ENCODE data around the gene C17orf50.

Gene C17orf50

DNA sequence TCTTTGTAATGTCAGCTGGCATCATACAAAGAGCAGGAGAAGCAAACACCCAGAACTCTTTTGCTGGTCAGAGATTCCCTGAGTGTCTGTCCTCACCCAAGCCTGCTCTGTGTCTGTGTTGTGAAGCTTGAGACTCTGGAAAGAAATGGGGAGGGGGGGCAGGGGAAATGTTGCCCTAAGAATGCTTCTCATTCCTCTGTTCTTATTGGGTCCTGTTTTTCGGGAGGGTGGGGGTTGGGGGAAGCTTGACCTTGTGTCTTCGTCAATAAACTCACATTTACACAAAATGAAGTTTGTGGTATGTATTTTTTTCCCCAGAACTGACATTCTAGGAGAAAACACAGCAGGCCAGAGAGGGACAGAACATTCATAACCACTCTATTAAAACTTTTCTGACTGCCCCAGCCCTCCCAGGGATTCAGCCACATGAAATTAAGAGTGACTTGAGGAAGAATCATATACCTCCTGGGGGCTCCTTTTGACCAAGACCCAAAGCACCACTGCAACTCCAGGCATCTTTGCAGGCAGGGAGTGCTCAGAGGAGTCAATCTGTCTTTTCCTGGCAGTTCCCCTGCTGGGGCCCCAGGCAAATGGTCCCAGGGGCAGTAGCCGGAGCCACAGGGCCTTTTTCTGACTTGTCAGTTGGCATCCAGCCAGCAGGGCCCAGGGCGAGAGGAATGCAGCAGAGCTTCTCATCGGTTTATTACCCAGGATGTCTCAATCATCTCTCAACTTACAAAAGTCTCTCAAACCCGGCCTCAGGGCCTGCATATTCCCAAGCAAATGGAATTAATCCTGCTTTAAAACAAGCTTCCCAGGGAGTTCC, 34.3 kb upstream of the C17orf50 start:
- Histone ChIP-seq H3K36me3 (ENCODE audit: insufficient read depth, low read length) (peaks cover 41% of the 10 kb centered on the region), H3K4me3 (ENCODE audit: low read length) (no peak overlapping the region)

DNA sequence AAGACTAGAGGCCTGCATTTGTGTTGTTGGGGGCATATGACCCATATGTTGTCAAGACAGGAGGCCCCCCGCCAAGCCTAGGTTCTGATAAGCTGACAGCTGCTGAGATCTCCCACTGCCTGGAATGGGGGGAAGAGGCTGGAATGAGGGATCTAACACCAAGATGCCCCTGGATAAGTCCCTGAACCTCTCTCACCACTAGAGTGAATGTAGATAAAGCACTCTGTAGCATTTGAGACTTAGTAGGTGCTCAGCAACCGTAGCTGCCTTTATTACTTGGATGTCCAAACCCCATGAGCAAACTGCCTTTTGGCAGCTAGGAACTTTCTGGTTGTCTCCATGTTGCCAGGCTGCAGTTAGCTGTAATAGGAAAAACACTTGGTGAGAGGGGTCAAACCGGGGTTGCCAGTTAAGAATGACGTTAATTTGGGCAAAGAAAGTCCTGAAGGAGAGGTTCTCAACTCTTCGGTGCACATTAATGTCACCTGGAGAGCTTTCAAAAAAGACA, 33.7 kb upstream of the C17orf50 start:
- peak overlapping the region; percentile 25 for H3K9ac ChIP-seq (ENCODE audit: low read depth, low read length)
- H3K27me3 ChIP-seq (ENCODE audit: control insufficient read depth, insufficient read depth, low read length), result no peaks in the 10 kb centered on the region
- no peaks in the 10 kb centered on the region for H3K9me3 ChIP-seq (replicated peaks; ENCODE audit: low read length)
- H3K4me3 ChIP-seq (ENCODE audit: low read length), result no peak overlapping the region
- H3K4me1 ChIP-seq (ENCODE audit: control insufficient read depth, insufficient read depth, low read length), result peaks cover 27% of the 10 kb centered on the region
- H3K36me3 ChIP-seq (ENCODE audit: insufficient read depth, low read length), result peaks cover 37% of the 10 kb centered on the region
- H3K4me2 ChIP-seq (ENCODE audit: low read length), result peak overlapping the region; percentile 28

More for the DNA sequence above, 34.3 kb upstream of the C17orf50 start:
- Histone ChIP-seq H3K9me3 (replicated peaks; ENCODE audit: low read length) (no peaks in the 10 kb centered on the region), H3K4me1 (ENCODE audit: control insufficient read depth, insufficient read depth, low read length) (peaks cover 26% of the 10 kb centered on the region), H3K4me2 (ENCODE audit: low read length) (peak overlapping the region; percentile 28), H3K27me3 (ENCODE audit: control insufficient read depth, insufficient read depth, low read length) (no peaks in the 10 kb centered on the region), H3K9ac (ENCODE audit: low read depth, low read length) (peak overlapping the region; percentile 25)

DNA sequence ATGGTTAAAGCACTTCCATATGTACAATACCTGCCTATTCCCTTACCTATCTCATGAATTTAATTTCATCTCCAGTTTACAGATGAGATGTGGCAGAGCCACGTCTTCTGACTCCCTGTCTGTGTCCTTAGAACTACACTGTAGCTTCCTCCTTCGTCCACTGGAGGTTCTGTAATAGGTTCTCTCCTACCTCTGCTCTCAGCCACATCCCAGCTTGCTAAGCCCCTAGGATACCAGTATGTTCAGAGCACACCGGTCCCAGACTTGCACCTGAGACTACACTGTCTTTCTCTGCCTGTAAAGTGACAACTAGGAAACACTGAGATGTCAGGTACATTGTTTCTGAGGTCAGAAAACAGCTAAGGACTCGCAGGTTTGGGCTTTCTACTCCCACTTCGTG, 33.1 kb upstream of the C17orf50 start:
- Histone ChIP-seq H3K4me2 (ENCODE audit: low read length) (no peak overlapping the region), H3K9ac (ENCODE audit: low read depth, low read length) (no peak overlapping the region), H3K9me3 (replicated peaks; ENCODE audit: low read length) (no peaks in the 10 kb centered on the region), H3K36me3 (ENCODE audit: insufficient read depth, low read length) (peaks cover 37% of the 10 kb centered on the region), H3K27me3 (ENCODE audit: control insufficient read depth, insufficient read depth, low read length) (no peaks in the 10 kb centered on the region), H3K4me3 (ENCODE audit: low read length) (no peak overlapping the region), H3K4me1 (ENCODE audit: control insufficient read depth, insufficient read depth, low read length) (peaks cover 30% of the 10 kb centered on the region)

DNA sequence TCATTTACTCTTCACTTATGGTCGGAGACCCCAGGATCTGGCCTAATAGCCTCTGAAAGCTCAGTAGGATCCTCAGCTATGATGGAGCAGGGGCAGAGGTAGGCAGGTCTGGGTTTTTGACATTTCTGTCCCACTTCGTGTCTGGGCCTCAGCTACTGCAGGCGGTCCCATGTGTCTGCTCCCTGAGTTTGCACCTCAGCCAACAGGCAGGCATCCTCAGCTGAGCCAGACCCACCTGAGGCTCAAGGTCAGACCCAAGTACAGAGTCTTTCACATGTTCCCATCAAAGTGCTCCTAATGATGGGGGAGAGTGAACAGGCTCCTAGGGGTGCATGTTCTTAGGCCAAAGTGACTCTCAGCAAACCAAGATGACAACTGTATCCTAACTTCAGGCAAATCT, 32.1 kb upstream of the C17orf50 start:
- Histone ChIP-seq H3K9ac (ENCODE audit: low read depth, low read length) (no peak overlapping the region), H3K9me3 (replicated peaks; ENCODE audit: low read length) (no peaks in the 10 kb centered on the region), H3K4me2 (ENCODE audit: low read length) (no peak overlapping the region), H3K36me3 (ENCODE audit: insufficient read depth, low read length) (peaks cover 30% of the 10 kb centered on the region), H3K4me1 (ENCODE audit: control insufficient read depth, insufficient read depth, low read length) (peaks cover 30% of the 10 kb centered on the region), H3K4me3 (ENCODE audit: low read length) (no peak overlapping the region), H3K27me3 (ENCODE audit: control insufficient read depth, insufficient read depth, low read length) (no peaks in the 10 kb centered on the region)

DNA sequence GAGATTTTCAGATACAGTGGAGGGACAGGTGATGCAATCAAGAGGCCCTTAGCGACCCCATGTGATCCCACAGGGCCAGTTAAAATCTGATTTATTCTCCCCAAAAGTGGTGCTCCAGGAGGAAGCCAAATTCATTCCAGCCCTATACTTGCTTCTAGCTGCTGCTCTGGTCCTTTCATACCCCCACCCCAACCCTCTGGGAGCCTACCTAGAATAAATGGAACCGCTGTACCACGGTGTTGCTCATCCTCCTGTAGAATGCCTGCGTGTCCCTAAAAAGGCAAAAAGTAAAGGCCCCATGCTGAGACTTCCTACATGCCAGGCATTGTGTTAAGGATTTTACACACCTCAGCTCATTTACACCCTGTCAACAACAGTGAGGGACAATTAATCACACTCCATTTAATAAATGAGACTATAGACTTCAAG, 31.3 kb upstream of the C17orf50 start:
- Histone ChIP-seq H3K4me1 (ENCODE audit: control insufficient read depth, insufficient read depth, low read length) (peaks cover 30% of the 10 kb centered on the region), H3K4me3 (ENCODE audit: low read length) (no peak overlapping the region), H3K27me3 (ENCODE audit: control insufficient read depth, insufficient read depth, low read length) (no peaks in the 10 kb centered on the region), H3K9me3 (replicated peaks; ENCODE audit: low read length) (no peaks in the 10 kb centered on the region), H3K9ac (ENCODE audit: low read depth, low read length) (no peak overlapping the region), H3K36me3 (ENCODE audit: insufficient read depth, low read length) (peaks cover 21% of the 10 kb centered on the region), H3K4me2 (ENCODE audit: low read length) (no peak overlapping the region)

DNA sequence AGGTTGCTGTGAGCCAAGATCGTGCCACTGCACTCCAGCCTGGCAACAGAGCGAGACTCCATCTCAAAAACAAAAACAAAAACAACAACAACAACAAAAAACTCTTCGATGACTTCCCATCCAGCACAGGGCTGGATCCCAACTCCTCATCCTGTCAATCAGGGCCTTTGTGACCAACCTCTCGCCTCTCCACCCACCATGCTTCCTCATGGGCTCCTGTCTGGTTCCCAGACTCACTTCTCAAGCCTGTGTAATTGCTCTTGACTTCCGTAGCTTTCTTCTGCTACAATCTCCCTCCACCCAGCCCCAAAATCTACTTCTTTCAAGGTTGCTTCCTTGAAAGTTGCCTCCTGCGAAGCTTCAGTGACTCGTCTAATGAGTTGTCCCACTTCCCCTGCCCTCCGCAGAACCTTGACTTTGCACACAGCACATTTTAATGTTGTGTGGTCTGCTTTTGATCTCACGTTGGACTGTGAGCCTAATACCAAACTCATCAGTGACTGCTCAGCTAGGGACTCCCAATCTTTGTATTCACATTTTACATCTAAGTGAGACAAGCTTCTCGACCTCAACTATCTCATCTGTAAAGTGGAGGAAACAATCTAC, 30.2 kb upstream of the C17orf50 start:
- H3K4me2 ChIP-seq (ENCODE audit: low read length), result no peak overlapping the region
- peaks cover 29% of the 10 kb centered on the region for H3K4me1 ChIP-seq (ENCODE audit: control insufficient read depth, insufficient read depth, low read length)
- H3K36me3 ChIP-seq (ENCODE audit: insufficient read depth, low read length), result peaks cover 10% of the 10 kb centered on the region
- no peak overlapping the region for H3K4me3 ChIP-seq (ENCODE audit: low read length)
- no peak overlapping the region for H3K9ac ChIP-seq (ENCODE audit: low read depth, low read length)
- no peaks in the 10 kb centered on the region for H3K9me3 ChIP-seq (replicated peaks; ENCODE audit: low read length)
- H3K27me3 ChIP-seq (ENCODE audit: control insufficient read depth, insufficient read depth, low read length), result no peaks in the 10 kb centered on the region

DNA sequence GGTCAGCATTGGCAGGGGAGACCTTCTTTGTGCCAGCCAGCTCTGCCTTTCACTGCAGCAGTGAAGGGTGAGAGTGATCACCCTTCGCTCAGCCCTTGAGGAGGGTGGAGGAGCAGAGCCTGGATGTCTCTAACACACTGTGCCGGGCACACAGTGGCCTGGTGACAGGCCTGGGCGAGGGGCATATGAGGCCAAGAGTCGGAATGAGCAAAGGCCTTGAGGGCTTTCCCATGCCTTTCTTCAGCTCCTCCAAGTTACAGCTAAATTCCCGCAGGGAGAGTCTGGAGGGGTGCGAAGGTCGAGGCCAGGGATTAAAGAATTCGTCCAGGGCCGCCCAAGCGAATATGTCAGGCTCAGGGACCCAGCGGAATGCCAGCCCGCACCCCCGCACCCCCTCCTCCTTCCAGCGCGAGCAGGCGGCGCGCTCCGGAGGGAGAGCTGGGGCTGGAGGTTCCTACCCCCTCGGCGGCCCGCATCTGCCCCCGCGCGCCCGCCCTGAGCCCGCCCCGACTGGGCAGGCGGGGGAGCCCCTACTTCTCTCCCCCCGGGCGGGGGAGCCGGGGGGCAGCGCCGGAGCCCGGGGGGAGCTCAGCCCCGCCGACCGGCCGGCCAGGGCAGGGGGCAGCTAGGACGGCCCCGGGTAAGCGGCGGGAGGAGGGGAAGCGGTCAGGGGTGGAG, 29.3 kb upstream of the C17orf50 start, which contains the start of gene RASL10B:
Gene RASL10B (plus strand): TSS at position 401 of the 678 bp plus-strand sequence. CDS start 3,546 bp downstream, outside the sequence.
- Histone ChIP-seq H3K36me3 (ENCODE audit: insufficient read depth, low read length) (peaks cover 6% of the 10 kb centered on the region), H3K4me1 (ENCODE audit: control insufficient read depth, insufficient read depth, low read length) (peaks cover 20% of the 10 kb centered on the region), H3K9ac (ENCODE audit: low read depth, low read length) (peak within 1 kb of the TSS; percentile 41), H3K27me3 (ENCODE audit: control insufficient read depth, insufficient read depth, low read length) (no peaks in the 10 kb centered on the region), H3K9me3 (replicated peaks; ENCODE audit: low read length) (no peaks in the 10 kb centered on the region), H3K4me3 (ENCODE audit: low read length) (peak within 1 kb of the TSS; percentile 68), H3K4me2 (ENCODE audit: low read length) (peak within 1 kb of the TSS; percentile 79)

DNA sequence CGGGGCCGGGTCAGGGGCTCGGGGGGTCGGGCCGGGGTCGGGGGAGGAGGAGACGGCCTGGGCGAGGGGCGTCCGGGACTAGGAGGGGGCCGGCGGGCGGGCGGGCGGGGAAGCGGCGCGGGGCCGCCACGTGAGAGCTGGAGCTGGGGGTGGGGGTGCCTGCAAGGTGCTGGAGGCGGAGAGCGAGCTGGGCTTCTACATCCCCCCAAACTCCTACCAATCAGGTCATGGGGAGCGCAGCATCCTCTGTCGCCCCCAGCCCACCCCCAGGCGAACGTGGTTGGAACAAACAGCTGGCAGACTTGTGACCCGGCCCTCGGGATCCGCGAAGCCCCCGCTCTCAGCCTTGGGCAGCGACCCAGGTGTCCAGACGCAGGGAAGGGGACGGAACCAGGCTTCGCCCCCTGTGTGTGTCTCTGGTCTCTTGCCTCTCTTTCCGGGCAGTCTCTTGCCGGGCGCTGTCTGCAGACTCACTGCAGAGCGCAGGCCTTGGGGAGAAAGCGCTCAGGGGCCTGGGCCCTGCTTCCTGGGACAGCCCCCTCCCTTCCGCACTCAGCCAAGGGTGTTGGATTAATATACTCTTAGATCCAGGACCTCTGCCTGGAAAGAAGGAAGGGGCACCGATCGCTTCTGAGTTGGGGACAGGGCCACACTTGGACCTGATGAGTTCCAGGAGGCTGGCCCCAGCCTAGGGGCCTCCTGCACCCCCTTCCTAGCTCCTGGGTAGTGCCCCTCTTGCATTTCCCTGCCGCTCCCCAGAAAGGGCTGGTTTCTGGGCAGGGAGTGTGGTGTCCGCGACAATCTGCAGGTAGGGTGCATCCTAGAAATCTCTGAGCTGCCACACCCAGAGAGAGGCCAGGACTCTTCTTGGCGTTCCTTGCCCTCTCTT, 28.5 kb upstream of the C17orf50 start:
- H3K9ac ChIP-seq (ENCODE audit: low read depth, low read length), result peak overlapping the region; percentile 41
- peaks cover 12% of the 10 kb centered on the region for H3K4me1 ChIP-seq (ENCODE audit: control insufficient read depth, insufficient read depth, low read length)
- peak overlapping the region; percentile 56 for H3K4me3 ChIP-seq (ENCODE audit: low read length)
- peaks cover 6% of the 10 kb centered on the region for H3K36me3 ChIP-seq (ENCODE audit: insufficient read depth, low read length)
- H3K4me2 ChIP-seq (ENCODE audit: low read length), result peak overlapping the region; percentile 79
- no peaks in the 10 kb centered on the region for H3K9me3 ChIP-seq (replicated peaks; ENCODE audit: low read length)
- H3K27me3 ChIP-seq (ENCODE audit: control insufficient read depth, insufficient read depth, low read length), result peaks cover under 1% of the 10 kb centered on the region

DNA sequence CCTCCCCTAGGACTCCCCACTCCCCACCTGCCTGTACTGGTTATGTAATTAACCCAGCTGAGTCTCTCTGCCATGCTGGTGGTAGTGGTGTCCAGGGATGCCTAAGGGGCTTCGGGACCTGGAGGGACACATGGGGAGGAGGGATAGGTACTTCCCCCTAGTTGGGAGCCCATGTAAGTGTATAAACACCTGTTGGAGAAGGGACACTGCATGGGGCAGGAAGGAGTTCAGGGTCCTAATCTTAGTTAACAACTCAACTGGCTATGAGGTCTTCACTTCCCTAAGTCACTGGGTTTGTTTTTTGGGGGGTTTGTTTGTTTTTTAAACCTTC, 27.9 kb upstream of the C17orf50 start:
- no peak overlapping the region for H3K4me3 ChIP-seq (ENCODE audit: low read length)
- H3K9me3 ChIP-seq (replicated peaks; ENCODE audit: low read length), result no peaks in the 10 kb centered on the region
- no peak overlapping the region for H3K9ac ChIP-seq (ENCODE audit: low read depth, low read length)
- no peak overlapping the region for H3K4me2 ChIP-seq (ENCODE audit: low read length)
- peaks cover 10% of the 10 kb centered on the region for H3K4me1 ChIP-seq (ENCODE audit: control insufficient read depth, insufficient read depth, low read length)
- peaks cover 6% of the 10 kb centered on the region for H3K36me3 ChIP-seq (ENCODE audit: insufficient read depth, low read length)
- H3K27me3 ChIP-seq (ENCODE audit: control insufficient read depth, insufficient read depth, low read length), result peaks cover 4% of the 10 kb centered on the region

DNA sequence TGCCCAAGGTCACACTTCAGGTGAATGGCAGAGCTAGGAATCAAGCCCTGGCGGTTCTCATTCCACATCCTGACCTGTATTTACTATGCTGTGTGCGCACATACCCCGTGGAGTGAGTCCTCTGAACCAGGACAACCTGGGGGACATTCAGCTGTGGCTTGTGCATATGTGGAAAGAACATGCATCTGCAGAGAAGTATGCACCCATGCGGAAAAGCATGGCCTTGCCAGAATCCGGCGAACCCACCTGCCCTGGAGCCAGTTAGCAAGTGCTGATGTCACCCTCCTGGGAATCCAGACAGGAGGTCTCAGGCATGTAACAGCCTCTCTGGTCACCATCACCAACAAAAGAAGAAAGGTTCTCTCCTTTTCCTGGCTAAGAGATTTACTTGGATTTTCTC, 27.3 kb upstream of the C17orf50 start:
- Histone ChIP-seq H3K4me3 (ENCODE audit: low read length) (no peak overlapping the region), H3K27me3 (ENCODE audit: control insufficient read depth, insufficient read depth, low read length) (peaks cover 9% of the 10 kb centered on the region)

More for the DNA sequence above, 27.3 kb upstream of the C17orf50 start:
- Histone ChIP-seq H3K4me2 (ENCODE audit: low read length) (no peak overlapping the region), H3K36me3 (ENCODE audit: insufficient read depth, low read length) (peaks cover under 1% of the 10 kb centered on the region), H3K4me1 (ENCODE audit: control insufficient read depth, insufficient read depth, low read length) (peaks cover 10% of the 10 kb centered on the region), H3K9me3 (replicated peaks; ENCODE audit: low read length) (no peaks in the 10 kb centered on the region), H3K9ac (ENCODE audit: low read depth, low read length) (no peak overlapping the region)

Data from skeletal muscle satellite cell (primary cell).